ENCODE data around the gene FUT2. TPM values are rescaled to one million over a fixed set of nuclear protein-coding genes. Genes with fewer than 3 reads are reported as not detected.

Gene FUT2
- total and polyA plus RNA-seq, 2 of the 13 experiments (the other 11 are each of a cell fraction or from before 2014, with no cell fraction given), result 0.07 TPM; not detected in 1

- TF ChIP-seq KDM3A (CRISPR knock-in tag; IDR thresholded peaks at IDR 0.05; ENCODE audit: low read depth) (peak; percentile 93; the same call in 1 of the 2 replicates), ZNF329 (CRISPR knock-in tag; IDR thresholded peaks at IDR 0.05; ENCODE audit: low read depth) (no peak), SP5 (CRISPR knock-in tag; IDR thresholded peaks at IDR 0.05; ENCODE audit: borderline replicate concordance, low read depth) (peak; percentile 84), MXI1 (IDR thresholded peaks at IDR 0.05; ENCODE audit: borderline replicate concordance, low read depth, low read length) (no peak), ZNF20 (CRISPR knock-in tag; IDR thresholded peaks at IDR 0.05) (no peak), ZNF567 (CRISPR knock-in tag; IDR thresholded peaks at IDR 0.05; ENCODE audit: borderline replicate concordance) (no peak), ZNF83 (CRISPR knock-in tag; IDR thresholded peaks at IDR 0.05; ENCODE audit: borderline replicate concordance) (0 out of 2 replicates have a peak, but pooled peaks have one; percentile 48), ZNF773 (CRISPR knock-in tag; IDR thresholded peaks at IDR 0.05; ENCODE audit: borderline replicate concordance) (no peak), ZNF276 (CRISPR knock-in tag; IDR thresholded peaks at IDR 0.05; ENCODE audit: low read depth) (peak; percentile 100), TAF15 (IDR thresholded peaks at IDR 0.05; ENCODE audit: low read depth, low read length, poor library complexity, severe bottlenecking) (no peak), GATA4 (IDR thresholded peaks at IDR 0.05; ENCODE audit: borderline replicate concordance, low read depth) (no peak), HDAC6 (IDR thresholded peaks at IDR 0.05; ENCODE audit: low read depth, low read length) (no peak), REL (CRISPR knock-in tag; conservative IDR thresholded peaks at IDR 0.05) (0 out of 2 replicates have a peak, but pooled peaks have one; percentile 35), AKAP8 (CRISPR knock-in tag; IDR thresholded peaks at IDR 0.05) (no peak), ZNF761 (CRISPR knock-in tag; conservative IDR thresholded peaks at IDR 0.05) (no peak), ZNF687 (CRISPR knock-in tag; IDR thresholded peaks at IDR 0.05) (peak; percentile 76), AKNA (CRISPR knock-in tag; IDR thresholded peaks at IDR 0.05; ENCODE audit: borderline replicate concordance) (no peak), ATM (IDR thresholded peaks at IDR 0.05; ENCODE audit: borderline replicate concordance) (no peak)
Measured at GRCh38 chr19:48646001-48646721, 49.6 kb upstream of the FUT2 start, which contains the start of gene CA11 (continued).
